ENCODE measurements around the gene DOCK2.

DOCK2 gene

GRCh38 chr5:169881702-169882303 lies 244.7 kb downstream of the DOCK2 start:
- DNase-seq (ENCODE audit: insufficient read length, low spot score) (no peak), FAIRE-seq (no peak)

GRCh38 chr5:169886033-169886432 lies 249.0 kb downstream of the DOCK2 start:
- no peak for DNase-seq (ENCODE audit: insufficient read length, low spot score)

DNA sequence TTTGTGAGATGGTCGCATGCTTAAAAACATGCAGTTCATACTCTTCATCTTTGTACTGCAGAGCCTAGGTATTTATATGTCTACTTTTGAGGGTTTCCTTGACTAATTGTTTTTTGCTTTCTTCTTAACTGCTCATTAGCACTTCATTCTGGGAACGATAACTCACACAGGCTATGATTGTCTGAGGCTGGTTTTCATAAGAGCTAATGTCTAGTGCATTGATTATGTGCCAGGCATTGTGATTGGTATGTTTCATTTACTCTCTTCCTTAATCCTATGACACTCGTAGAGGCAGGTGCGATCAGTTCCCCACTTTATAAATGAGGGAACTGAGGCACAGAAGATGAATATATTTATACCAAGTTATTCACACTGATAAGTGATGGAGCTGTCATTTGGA lies 249.6 kb downstream of the DOCK2 start:
- no peak for FAIRE-seq
- DNase-seq (ENCODE audit: insufficient read length, low spot score): no peak

More at GRCh38 chr5:169886033-169886432, 249.0 kb downstream of the DOCK2 start:
- FAIRE-seq: peak; percentile 35

DNA sequence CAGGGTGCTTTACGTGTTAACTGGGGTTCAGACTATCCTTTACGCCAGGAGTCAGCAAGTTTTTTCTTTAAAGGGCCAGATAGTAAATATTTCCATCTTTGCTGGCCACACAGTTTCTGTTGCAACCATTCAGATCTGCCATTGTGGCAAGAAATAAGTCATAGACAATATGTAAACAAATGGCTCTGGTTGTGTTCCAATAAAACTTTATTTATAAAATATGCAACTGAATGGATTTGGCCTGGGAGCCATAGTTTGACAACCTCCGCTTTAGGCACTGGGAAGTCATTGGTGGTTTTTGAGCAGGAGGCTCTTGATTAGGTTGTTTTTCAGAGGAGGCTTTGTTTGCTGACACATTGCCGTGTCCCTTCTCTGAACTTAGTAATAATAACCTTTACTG lies 252.5 kb downstream of the DOCK2 start:
- no peak for DNase-seq (ENCODE audit: insufficient read length, low spot score)
- FAIRE-seq: no peak

GRCh38 chr5:169893010-169893409 lies 255.9 kb downstream of the DOCK2 start:
- no peak for DNase-seq (ENCODE audit: insufficient read length, low spot score)

GRCh38 chr5:169893571-169893970 lies 256.5 kb downstream of the DOCK2 start:
- FAIRE-seq (no peak), DNase-seq (ENCODE audit: insufficient read length, low spot score) (no peak)

More at GRCh38 chr5:169893010-169893409, 255.9 kb downstream of the DOCK2 start:
- no peak for FAIRE-seq

DNA sequence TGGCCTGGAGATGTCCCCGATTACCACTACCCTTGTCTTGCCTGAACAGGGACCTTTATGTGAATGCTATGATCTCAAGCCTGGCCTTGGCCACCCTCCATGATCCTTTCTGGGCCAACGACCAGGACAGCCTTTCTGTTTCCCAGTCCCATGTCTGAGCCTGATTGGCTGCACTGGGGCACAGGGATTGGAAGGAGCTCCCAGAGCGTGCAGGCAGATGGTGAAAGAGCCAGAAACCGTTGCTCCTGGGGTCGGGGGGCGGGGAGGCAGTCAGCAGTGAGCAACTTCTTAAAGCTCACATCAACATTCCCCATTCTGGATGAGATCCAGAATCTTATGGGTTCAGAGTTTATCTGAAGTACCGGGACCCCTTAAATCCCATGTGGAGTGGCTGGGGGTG lies 258.9 kb downstream of the DOCK2 start:
- FAIRE-seq (no peak), DNase-seq (ENCODE audit: insufficient read length, low spot score) (no peak)

GRCh38 chr5:169897481-169897880 lies 260.4 kb downstream of the DOCK2 start:
- DNase-seq (ENCODE audit: insufficient read length, low spot score) (no peak), FAIRE-seq (no peak)

- DNase-seq (ENCODE audit: insufficient read length, low spot score) (no peak), FAIRE-seq (no peak)
These were observed 264.8 kb downstream of the DOCK2 start for GRCh38 chr5:169901896-169902295.

- FAIRE-seq (no peak), DNase-seq (ENCODE audit: insufficient read length, low spot score) (no peak)
These were observed 267.0 kb downstream of the DOCK2 start for GRCh38 chr5:169904059-169904458.

- DNase-seq (ENCODE audit: insufficient read length, low spot score) (no peak), FAIRE-seq (no peak)
These were observed 267.4 kb downstream of the DOCK2 start for GRCh38 chr5:169904508-169904907.

GRCh38 chr5:169905017-169905416 lies 267.9 kb downstream of the DOCK2 start:
- DNase-seq (ENCODE audit: insufficient read length, low spot score) (no peak), FAIRE-seq (no peak)

GRCh38 chr5:169906745-169907649 lies 269.9 kb downstream of the DOCK2 start:
- DNase-seq (ENCODE audit: insufficient read length, low spot score) (no peak), FAIRE-seq (no peak)

- no peak for DNase-seq (ENCODE audit: insufficient read length, low spot score)
- FAIRE-seq: no peak
These were observed 271.8 kb downstream of the DOCK2 start for GRCh38 chr5:169908864-169909263.

GRCh38 chr5:169909945-169910344 lies 272.9 kb downstream of the DOCK2 start:
- FAIRE-seq (no peak), DNase-seq (ENCODE audit: insufficient read length, low spot score) (no peak)

DNA sequence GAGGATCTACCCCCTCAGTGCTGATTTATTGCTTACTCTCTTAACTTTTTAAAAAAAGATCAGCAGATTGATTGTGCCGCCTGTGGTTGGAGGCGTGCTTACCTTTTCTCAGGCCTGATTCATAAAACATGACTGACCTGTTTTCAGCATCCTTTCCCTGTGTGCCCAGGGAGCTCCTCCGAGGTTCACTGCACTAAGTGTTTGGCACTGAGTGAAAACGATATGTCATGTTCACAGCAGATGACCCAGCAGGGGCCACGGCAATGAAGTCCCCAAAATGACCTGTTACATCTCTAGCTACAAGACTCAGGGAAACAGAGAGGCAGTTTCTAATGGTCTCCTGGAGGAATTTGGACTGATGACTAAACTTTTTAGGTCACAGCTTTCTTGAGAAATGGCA lies 273.3 kb downstream of the DOCK2 start:
- no peak for DNase-seq (ENCODE audit: insufficient read length, low spot score)

DNA sequence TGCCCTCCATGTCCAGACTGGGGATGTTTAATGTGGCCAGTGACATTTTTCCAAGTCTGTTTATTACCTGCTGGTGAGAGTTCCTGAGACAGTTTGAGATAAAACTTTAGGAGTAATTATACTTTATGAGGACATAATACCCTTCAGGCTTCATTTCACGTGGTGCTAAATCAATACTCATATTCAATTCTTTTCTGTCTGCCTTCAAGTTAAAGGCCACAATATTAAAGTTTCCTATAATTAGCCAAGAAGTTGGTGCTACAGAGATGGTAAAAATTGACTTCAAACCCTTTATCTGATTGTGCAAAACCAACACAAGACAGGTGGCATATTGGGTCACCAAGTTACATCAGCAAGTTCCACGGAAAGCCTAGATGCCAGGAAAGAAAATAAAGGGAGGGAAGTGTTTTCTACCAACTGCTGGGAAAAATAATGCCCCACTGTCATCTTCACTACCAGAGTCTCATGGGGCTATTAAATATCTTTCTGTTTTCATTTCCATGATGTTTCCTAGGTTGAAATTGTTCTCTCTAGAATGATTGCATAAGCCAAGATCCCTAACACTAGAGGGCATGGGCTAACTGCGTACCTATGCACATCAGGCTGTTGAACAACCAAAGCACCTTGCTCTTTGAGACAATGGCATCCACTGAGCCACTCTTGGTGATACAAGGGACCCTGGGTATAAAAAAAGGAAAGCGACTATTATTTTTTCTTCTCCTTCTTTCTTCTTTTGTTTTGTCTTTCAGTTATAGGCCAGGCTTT lies 274.6 kb downstream of the DOCK2 start:
- FAIRE-seq: no peak
- no peak for DNase-seq (ENCODE audit: insufficient read length, low spot score)

More for the DNA sequence above, 273.3 kb downstream of the DOCK2 start:
- no peak for FAIRE-seq

DNA sequence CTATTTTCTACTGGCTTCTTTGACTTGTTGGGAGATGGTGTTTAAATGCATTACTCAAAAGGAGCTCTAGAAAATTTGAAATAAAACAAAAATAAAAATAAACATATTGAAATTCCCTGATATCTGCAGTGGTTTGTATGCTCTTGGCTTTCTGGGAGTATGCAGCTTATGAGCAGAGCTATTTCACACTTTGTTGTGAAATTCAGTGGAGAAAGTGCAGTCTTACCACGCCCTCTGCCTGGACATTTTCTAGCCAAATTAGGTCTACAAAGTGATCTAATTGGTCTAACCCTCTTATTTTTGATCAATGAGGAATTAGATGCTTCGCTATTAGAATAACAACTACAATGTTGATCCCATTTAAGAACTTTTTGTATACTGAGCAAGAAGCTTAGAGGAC lies 276.4 kb downstream of the DOCK2 start:
- FAIRE-seq (no peak), DNase-seq (ENCODE audit: insufficient read length, low spot score) (no peak)

DNA sequence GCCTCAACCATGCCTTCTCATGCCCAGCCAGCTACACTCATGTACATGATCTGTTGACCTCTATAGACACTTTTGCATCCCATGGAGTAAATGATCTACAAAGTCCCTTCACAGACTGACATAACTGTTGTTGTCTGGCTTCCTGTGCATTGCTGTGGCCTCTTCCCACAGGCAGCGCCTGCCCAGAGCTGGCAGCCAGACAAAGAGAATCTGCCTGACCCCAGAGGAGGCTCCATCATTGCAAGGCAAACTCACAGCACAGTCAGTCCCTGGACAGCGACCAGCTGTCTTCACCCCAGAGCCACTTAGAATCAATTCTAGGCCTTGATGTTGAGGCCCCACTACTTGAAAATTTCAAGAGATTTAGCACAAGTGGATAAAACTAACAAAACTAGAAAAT lies 277.7 kb downstream of the DOCK2 start:
- peak; percentile 65 for FAIRE-seq
- DNase-seq (ENCODE audit: insufficient read length, low spot score): no peak

DNA sequence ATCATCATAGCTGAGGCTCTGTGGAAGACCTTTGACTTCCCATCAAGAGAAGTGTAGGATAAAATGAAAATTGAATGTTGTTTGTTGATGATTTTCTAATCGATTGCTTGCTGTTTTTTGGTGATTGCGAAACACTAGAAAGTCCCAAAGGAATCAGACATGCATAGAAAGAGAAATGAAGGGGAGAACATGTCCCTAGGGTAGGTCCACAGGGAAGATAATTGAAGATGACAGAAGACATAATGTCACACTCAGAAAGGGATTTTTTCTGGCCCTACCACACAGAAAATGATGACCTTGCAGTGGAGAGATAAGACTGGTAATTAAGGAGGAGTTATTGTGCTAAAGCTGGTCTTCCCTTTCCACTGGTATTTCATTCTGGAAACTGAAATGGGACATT lies 280.4 kb downstream of the DOCK2 start:
- DNase-seq (ENCODE audit: insufficient read length, low spot score): no peak
- FAIRE-seq: no peak

DNA sequence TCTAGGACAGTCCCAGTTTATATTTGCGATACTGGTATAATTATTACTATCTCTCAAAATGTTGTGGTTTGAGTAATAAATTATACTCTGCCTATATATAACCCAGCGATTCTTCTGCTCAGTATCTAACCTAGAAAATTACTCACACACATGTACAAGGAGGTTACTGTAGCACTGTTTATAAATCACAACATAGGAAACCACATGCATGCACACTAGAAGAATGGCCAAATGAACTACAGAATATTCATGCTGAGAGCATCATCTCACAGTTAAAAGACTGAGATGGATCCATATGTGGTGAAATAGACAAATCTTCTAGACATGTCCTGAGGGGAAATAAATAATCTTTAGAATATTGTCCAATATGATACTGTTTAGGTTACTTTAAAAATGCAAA lies 281.2 kb downstream of the DOCK2 start:
- no peak for DNase-seq (ENCODE audit: insufficient read length, low spot score)
- FAIRE-seq: no peak

All from GM19239 (cell line).